GM12878 (cell line): ENCODE results near the gene CHD6. TPM values are rescaled to one million over a fixed set of nuclear protein-coding genes. Genes with fewer than 3 reads are reported as not detected.
A peak's percentile ranks its signal among the peaks of the same experiment; 100 is the strongest.

Source experiments
- ATAC-seq: fragments of 200-7000 bp; cut with Tn5 transposase; 3 replicates; pipeline ENCODE4 v1.9.1; 2020; ENCODE audit warnings: mild to moderate bottlenecking, moderate library complexity
- BruUV-seq: library from RNA; stranded (reverse); fragments of 400-500 nt; replicated peaks from 2 replicates; lab custom pipeline; 2021; lab: Mats Ljungman, UMichigan
- CTCF ChIA-PET: fragments of 300-600 bp; sonication (Branson Sonifier 250); formaldehyde crosslinking; extraction: SDS; loops from one replicate; lab custom pipeline; 2021; ENCODE audit warnings: inconsistent platforms; lab: Yijun Ruan, JAX
- POLR2A ChIA-PET: fragments of 350-600 bp; formaldehyde crosslinking; extraction: SDS; loops from one replicate; lab custom pipeline; 2021; ENCODE audit warnings: inconsistent platforms; lab: Charles Lee
- RAD21 ChIA-PET: fragments of 300-600 bp; sonication (Branson Sonifier 250); formaldehyde crosslinking; loops from one replicate; lab custom pipeline; 2023; ENCODE audit warnings: antibody characterized with exemption; ENCODE audit not compliant: unreplicated experiment; lab: Charles Lee
- SMC1A ChIA-PET: fragments of 300-600 bp; sonication (Branson Sonifier 250); formaldehyde crosslinking; loops from one replicate; lab custom pipeline; 2023; ENCODE audit not compliant: unreplicated experiment, uncharacterized antibody; lab: Charles Lee
- DNase-seq: peaks from one replicate; pipeline ENCODE4 v3.0.0-alpha.2; 2011; ENCODE audit warnings: low read depth, low spot score
- FAIRE-seq: peaks from 3 replicates; lab custom pipeline; 2011; peaks lifted over from hg19 to GRCh38; lab: Jason Lieb, UNC
- H2AFZ ChIP-seq: 2 replicates; pipeline ENCODE4 v1.6.0; 2011; ENCODE audit warnings: low read depth, low read length, control low read depth; ENCODE audit not compliant: control insufficient read depth
- H3K27ac ChIP-seq: 2 replicates; pipeline ENCODE4 v1.5.1; 2011; ENCODE audit warnings: control low read depth; ENCODE audit not compliant: control insufficient read depth, insufficient read depth
- H3K27me3 ChIP-seq, 2 experiments: replicated peaks in 1 of 2; 2 replicates each; pipeline versions ENCODE4 v1.6.0 to v1.6.1; 2011; ENCODE audit warnings: low read length in 1 of 2; ENCODE audit not compliant: control insufficient read depth in 2 of 2, insufficient read depth in 2 of 2
- H3K36me3 ChIP-seq, 2 experiments: 2 replicates each; pipeline ENCODE4 v1.5.1; 2011; ENCODE audit warnings: low read length in 1 of 2; ENCODE audit not compliant: control insufficient read depth in 2 of 2, insufficient read depth in 2 of 2
- H3K4me1 ChIP-seq: 2 replicates; pipeline ENCODE4 v1.6.1; 2011; ENCODE audit warnings: mild to moderate bottlenecking, low read length, moderate library complexity, mixed read lengths; ENCODE audit not compliant: control insufficient read depth, insufficient read depth
- H3K4me2 ChIP-seq: 2 replicates; pipeline ENCODE4 v1.6.0; 2011; ENCODE audit warnings: control low read depth; ENCODE audit not compliant: control insufficient read depth, insufficient read depth
- H3K4me3 ChIP-seq: fragments of 200-600 bp; sonication (generic); 2 replicates; pipeline ENCODE4 v1.5.1; 2016
- H3K79me2 ChIP-seq: 2 replicates; pipeline ENCODE4 v1.6.0; 2011; ENCODE audit warnings: low read length; ENCODE audit not compliant: control insufficient read depth, insufficient read depth
- H3K9ac ChIP-seq: 2 replicates; pipeline ENCODE4 v1.8.0; 2011; ENCODE audit warnings: low read length, control low read depth, mixed read lengths; ENCODE audit not compliant: control insufficient read depth, insufficient read depth
- H3K9me3 ChIP-seq: replicated peaks from 3 replicates; pipeline ENCODE4 v1.5.1; 2011; ENCODE audit warnings: mild to moderate bottlenecking, low read length; ENCODE audit not compliant: control insufficient read depth, insufficient read depth
- H4K20me1 ChIP-seq: 2 replicates; pipeline ENCODE4 v1.6.0; 2011; ENCODE audit not compliant: control insufficient read depth, insufficient read depth
- ASH2L ChIP-seq: fragments of 300-600, 200-600 bp; sonication (generic); IDR thresholded peaks from 2 replicates; pipeline ENCODE4 v1.6.1; 2017; ENCODE audit warnings: low read depth, mild to moderate bottlenecking, borderline replicate concordance
- CBFB ChIP-seq: IDR thresholded peaks from 2 replicates; pipeline ENCODE4 v1.6.1; 2016; ENCODE audit warnings: antibody characterized with exemption, low read depth
- CREB1 ChIP-seq: IDR thresholded peaks from 2 replicates; pipeline ENCODE4 v1.6.1; 2012; ENCODE audit warnings: low read depth, mild to moderate bottlenecking, inconsistent platforms
- SUPT20H ChIP-seq: IDR thresholded peaks from 2 replicates; pipeline ENCODE4 v1.6.1; 2011; ENCODE audit warnings: low read depth, mild to moderate bottlenecking, low read length, moderate library complexity, borderline replicate concordance; ENCODE audit not compliant: control insufficient read depth
- TCF7 ChIP-seq: IDR thresholded peaks from 2 replicates; pipeline ENCODE4 v1.6.1; 2014; ENCODE audit warnings: antibody characterized with exemption, borderline replicate concordance
- ZZZ3 ChIP-seq: IDR thresholded peaks from 2 replicates; pipeline ENCODE4 v1.6.1; 2011; ENCODE audit warnings: low read depth; ENCODE audit not compliant: control insufficient read depth, insufficient read length
- WGBS: methylation state at CpG from one replicate; pipeline ENCODE4 v1.1.6; 2016; ENCODE audit warnings: low lambda C conversion rate; ENCODE audit not compliant: insufficient replicate concordance, insufficient coverage; ENCODE audit errors: missing lambda C conversion rate; 5-methylcytosine and 5-hydroxymethylcytosine counted together
- in situ Hi-C: fragments of 300-500 bp; cut with MboI; formaldehyde crosslinking; loops from 9 replicates; pipeline ENCODE4 v1.14.3; 2018; ENCODE audit warnings: mixed read lengths
- intact Hi-C: fragments of 100-400 bp; cut with micrococcal nuclease; formaldehyde crosslinking; loops from one replicate; pipeline ENCODE4 v1.14.2; 2022; ENCODE audit not compliant: unreplicated experiment
- polyA plus RNA-seq, 11 experiments: library from polyadenylated mRNA; depleted of rRNA in 4 of 11; unstranded in 6 of 11; stranded (reverse) in 5 of 11; fragments of >200 nt; fragmentation: Nextera tagmentation in 4 of 11; fragmentation: Illumina TruSeq in 1 of 11; extraction: Ambion mirVana in 4 of 11; extraction: Trizol in 1 of 11; gene quantifications; 1 replicate in 1 of 11; 2 replicates in 10 of 11; pipeline versions ENCODE4 v1.2.1 to v1.2.3, GENCODE V29; 2011 to 2016; ENCODE audit warnings: inconsistent platforms in 2 of 11, missing spikeins in 2 of 11, low read depth in 1 of 11
- total RNA-seq, 4 experiments: library from RNA; depleted of rRNA in 3 of 4; stranded (reverse); fragments of >200 nt in 3 of 4; fragmentation: Illumina TruSeq in 1 of 4; extraction: Trizol in 1 of 4; gene quantifications; 2 replicates each; pipeline versions ENCODE4 v1.2.1 to v1.2.3, GENCODE V29; 2013 to 2021
- TF ChIP-seq, protein P1 (sequence below): IDR thresholded peaks from 2 replicates; pipeline ENCODE4 v1.6.1; 2012; ENCODE audit warnings: low read depth, low read length, improper control_type of control experiment
- TF ChIP-seq, protein P2 (sequence below): fragments of 450-650 bp; formaldehyde crosslinking; IDR thresholded peaks from 2 replicates; pipeline ENCODE4 v1.5.0; 2022; ENCODE audit warnings: mild to moderate bottlenecking, missing genetic modification characterization

The CHD6 gene
- total and polyA plus RNA-seq, 10 of the 15 experiments (the other 5 are each of a cell fraction or from before 2014, with no cell fraction given): 4.3 to 25.5 (median 17.1) TPM

DNA sequence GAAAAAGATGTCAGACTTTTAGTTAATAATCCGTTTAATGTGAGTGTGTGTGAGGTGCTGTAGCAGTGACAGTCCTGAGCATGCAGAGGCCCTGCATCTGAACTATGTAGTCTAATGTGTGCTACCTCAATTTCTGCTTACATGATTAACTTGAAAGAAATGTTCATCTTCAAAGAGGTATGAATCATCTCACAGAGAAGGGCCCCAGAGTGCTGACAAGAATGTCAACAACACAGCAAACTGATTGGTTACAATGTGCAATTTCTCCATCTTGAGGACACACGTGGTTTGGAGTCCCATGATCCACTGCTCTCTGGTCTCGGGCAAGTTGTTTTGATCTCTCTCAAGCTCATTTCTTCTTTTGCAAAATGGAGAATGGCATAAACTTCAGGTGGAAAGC lies 189.9 kb downstream of the CHD6 start:
- Histone ChIP-seq H3K9me3 (no peaks in the 10 kb centered on the region), H3K27ac (no peak overlapping the region), H2AFZ (no peak overlapping the region), H3K4me3 (no peak overlapping the region), H3K9ac (no peak overlapping the region), H3K4me2 (no peak overlapping the region), H3K27me3 (no peaks in the 10 kb centered on the region), H3K79me2 (no peaks in the 10 kb centered on the region), H3K4me1 (peaks cover 11% of the 10 kb centered on the region), H3K36me3 (peaks cover 0 to 19% of the 10 kb centered on the region in 2 experiments; a peak in 3 of 4 replicates), H4K20me1 (no peaks in the 10 kb centered on the region)
- RAD21 ChIA-PET: no interaction called here
- CTCF ChIA-PET: interaction anchor here (0.9 to 1.2 kb wide), 2 partner anchors 15 to 88 kb away, joined by 3 read pairs; partner anchors contain the start of gene LPIN3
- POLR2A ChIA-PET: no interaction called here
- FAIRE-seq: no peak
- intact Hi-C loops (no loop called here), in situ Hi-C loops (no loop called here)
- BruUV-seq: no TSS peak
- no peak for ATAC-seq
- TF ChIP-seq CBFB (no peak), TCF7 (peak; percentile 31; the same call in 1 of the 2 replicates), ZZZ3 (no peak), ASH2L (no peak), SUPT20H (no peak), CREB1 (no peak)
- TF ChIP-seq, protein P1, sequence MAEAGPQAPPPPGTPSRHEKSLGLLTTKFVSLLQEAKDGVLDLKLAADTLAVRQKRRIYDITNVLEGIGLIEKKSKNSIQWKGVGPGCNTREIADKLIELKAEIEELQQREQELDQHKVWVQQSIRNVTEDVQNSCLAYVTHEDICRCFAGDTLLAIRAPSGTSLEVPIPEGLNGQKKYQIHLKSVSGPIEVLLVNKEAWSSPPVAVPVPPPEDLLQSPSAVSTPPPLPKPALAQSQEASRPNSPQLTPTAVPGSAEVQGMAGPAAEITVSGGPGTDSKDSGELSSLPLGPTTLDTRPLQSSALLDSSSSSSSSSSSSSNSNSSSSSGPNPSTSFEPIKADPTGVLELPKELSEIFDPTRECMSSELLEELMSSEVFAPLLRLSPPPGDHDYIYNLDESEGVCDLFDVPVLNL: no peak
- TF ChIP-seq, protein P2, sequence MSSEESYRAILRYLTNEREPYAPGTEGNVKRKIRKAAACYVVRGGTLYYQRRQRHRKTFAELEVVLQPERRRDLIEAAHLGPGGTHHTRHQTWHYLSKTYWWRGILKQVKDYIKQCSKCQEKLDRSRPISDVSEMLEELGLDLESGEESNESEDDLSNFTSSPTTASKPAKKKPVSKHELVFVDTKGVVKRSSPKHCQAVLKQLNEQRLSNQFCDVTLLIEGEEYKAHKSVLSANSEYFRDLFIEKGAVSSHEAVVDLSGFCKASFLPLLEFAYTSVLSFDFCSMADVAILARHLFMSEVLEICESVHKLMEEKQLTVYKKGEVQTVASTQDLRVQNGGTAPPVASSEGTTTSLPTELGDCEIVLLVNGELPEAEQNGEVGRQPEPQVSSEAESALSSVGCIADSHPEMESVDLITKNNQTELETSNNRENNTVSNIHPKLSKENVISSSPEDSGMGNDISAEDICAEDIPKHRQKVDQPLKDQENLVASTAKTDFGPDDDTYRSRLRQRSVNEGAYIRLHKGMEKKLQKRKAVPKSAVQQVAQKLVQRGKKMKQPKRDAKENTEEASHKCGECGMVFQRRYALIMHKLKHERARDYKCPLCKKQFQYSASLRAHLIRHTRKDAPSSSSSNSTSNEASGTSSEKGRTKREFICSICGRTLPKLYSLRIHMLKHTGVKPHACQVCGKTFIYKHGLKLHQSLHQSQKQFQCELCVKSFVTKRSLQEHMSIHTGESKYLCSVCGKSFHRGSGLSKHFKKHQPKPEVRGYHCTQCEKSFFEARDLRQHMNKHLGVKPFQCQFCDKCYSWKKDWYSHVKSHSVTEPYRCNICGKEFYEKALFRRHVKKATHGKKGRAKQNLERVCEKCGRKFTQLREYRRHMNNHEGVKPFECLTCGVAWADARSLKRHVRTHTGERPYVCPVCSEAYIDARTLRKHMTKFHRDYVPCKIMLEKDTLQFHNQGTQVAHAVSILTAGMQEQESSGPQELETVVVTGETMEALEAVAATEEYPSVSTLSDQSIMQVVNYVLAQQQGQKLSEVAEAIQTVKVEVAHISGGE (CRISPR knock-in tag): no peak
- no peak for DNase-seq
- SMC1A ChIA-PET: interaction anchor here (0.7 to 2.1 kb wide), 5 partner anchors 9 to 50 kb away, joined by 3 to 7 read pairs (median 3); no protein-coding TSS in a partner anchor
- WGBS: 13% methylated on average over 3 of the region's 3 CpGs
